GM10266 (cell line): ENCODE results near the gene SLC7A6.

ENCODE experiments used
- DNase-seq: peaks from one replicate; pipeline ENCODE4 v3.0.0; 2012; ENCODE audit errors: extremely low spot score
- CTCF ChIP-seq: IDR thresholded peaks from 2 replicates; pipeline ENCODE4 v1.5.1; 2012; ENCODE audit warnings: mild to moderate bottlenecking, low read depth; ENCODE audit not compliant: control insufficient read depth, insufficient read depth; ENCODE audit errors: missing control alignments

The SLC7A6 gene

GRCh38 chr16:68298907-68299561 is 34.7 kb downstream of the SLC7A6 start:
- DNase-seq = no peak
- TF ChIP-seq CTCF = no peak

- no peak for TF ChIP-seq CTCF
- DNase-seq = no peak
Measured at GRCh38 chr16:68299571-68300453, 35.5 kb downstream of the SLC7A6 start.

GRCh38 chr16:68300734-68301459 is 36.6 kb downstream of the SLC7A6 start:
- TF ChIP-seq CTCF = no peak

GRCh38 chr16:68306633-68307032 is 42.3 kb downstream of the SLC7A6 start:
- TF ChIP-seq CTCF = no peak
- DNase-seq = no peak

More at GRCh38 chr16:68300734-68301459, 36.6 kb downstream of the SLC7A6 start:
- no peak for DNase-seq

- no peak for TF ChIP-seq CTCF
- no peak for DNase-seq
Measured at GRCh38 chr16:68309799-68310198, 45.5 kb downstream of the SLC7A6 start.

GRCh38 chr16:68310437-68310773 is 46.1 kb downstream of the SLC7A6 start:
- no peak for DNase-seq

More at GRCh38 chr16:68310437-68310773, 46.1 kb downstream of the SLC7A6 start:
- TF ChIP-seq CTCF = no peak
